GF-D8 (cell line): ENCODE results near the gene SMIM45.

Experiments
- DNase-seq: peaks from one replicate; lab custom pipeline; 2025; lab: John Stamatoyannopoulos, UW

The SMIM45 gene

DNA sequence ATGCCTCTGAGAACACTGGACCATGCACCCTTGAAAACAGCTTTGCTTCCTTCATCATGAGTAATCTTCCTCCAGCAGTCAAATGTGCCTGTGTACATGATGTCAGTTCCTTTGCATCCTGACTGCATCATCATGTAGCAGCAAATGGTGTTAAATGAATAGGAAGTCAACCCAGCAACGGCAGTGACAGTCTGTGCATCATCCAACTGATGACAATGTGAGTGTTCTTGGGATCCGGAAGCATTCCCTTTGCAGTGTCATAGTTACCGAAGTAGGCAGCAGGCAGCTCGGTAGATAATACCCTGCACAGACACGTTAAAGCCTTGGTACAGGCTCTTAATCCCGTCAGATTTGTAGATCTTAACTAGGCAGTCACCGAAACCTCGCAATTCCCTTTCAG lies 49.2 kb downstream of the SMIM45 start:
- no peak for DNase-seq

DNA sequence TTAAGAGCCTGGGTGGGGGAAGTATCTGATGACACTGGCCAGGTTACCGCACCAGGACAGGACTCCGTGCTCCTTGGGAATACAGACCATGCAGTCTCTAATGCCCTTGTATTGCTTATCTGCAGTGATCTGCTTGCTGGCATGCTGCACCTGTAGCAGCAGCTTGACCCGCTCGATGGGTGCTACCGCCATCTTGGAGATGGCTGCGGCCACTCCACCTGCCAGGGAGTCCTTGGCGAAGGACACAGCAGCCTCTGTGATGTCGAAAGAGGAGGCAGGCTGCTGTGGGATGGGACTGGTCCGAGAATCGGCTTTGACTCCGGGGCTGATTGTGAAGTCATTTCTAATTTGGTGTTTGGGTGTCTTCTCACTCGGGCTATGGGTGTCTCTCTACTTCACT lies 49.8 kb downstream of the SMIM45 start:
- no peak for DNase-seq

DNA sequence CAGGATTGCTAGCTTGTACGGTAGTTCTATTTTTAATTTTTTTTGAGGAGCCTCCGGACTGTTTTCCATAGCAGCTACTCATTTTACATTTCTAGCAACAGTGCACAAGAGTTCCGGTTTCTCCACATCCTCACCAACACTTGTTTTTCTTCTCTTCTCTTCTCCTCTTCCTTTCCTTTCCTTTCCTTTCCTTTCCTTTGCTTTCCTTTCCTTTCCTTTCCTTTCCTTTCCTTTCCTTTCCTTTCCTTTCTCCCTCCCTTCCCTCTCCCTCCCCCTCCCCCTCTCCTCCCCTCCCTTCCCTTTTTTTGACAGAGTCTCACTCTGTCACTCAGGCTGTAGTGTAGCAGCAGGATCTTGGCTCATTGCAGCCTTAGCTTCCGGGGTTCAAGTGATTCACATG lies 56.0 kb downstream of the SMIM45 start:
- DNase-seq = no peak
